Aortic smooth muscle cell (primary cell): ENCODE measurements around the gene C6orf52. TPM values are rescaled to one million over a fixed set of nuclear protein-coding genes. Genes with fewer than 3 reads are reported as not detected.

Experiments
- total RNA-seq: library from RNA; depleted of rRNA; stranded (reverse); fragments of >200 nt; gene quantifications from 2 replicates; pipeline ENCODE4 v1.2.3, GENCODE V29; 2014

The C6orf52 gene
- 0.31 and 0.66 TPM in 2 replicates for total RNA-seq

DNA sequence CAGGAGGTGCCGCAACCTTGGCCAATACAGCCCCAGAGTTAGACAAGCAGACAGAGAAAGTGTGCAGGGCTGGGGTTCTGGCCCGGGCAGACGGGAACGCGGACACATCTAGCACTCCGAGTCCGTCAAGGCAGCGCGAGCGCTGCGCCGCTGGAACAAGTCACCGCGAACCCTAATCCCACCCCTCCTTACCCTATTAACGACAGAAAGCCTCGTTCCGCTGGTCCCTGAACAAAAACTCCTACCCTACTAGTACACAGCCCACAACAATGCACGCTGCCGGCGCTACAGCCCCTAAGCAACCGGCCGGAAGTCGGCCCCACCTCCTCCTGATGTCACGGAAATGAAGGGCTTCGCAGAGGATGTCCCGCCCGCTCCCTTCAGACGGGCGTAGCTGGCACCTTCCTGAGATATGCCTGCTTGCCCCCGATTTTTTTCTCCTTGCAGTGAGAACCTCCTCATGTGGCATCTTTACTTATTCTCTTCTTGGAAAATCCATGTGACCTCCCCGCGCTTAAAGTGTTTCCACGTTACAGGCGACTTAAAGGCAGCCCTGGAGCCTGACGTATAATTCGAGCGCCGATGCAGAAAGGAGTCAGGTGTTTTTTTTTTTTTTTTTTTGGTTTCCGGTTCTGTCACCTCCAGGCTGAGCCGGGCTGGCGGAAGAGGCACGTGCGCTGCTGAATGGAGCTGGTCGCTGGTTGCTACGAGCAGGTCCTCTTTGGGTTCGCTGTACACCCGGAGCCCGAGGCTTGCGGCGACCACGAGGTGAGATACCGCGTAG lies at the start of gene C6orf52, which contains the start of gene PAK1IP1:
TSS of gene C6orf52 (minus strand) at position 315 of the 784 bp plus-strand sequence. CDS start 7,066 bp downstream, outside the sequence.
TSS of gene PAK1IP1 (plus strand) at position 671 of the 784 bp plus-strand sequence. CDS start at position 685, 14 bp downstream.

DNA sequence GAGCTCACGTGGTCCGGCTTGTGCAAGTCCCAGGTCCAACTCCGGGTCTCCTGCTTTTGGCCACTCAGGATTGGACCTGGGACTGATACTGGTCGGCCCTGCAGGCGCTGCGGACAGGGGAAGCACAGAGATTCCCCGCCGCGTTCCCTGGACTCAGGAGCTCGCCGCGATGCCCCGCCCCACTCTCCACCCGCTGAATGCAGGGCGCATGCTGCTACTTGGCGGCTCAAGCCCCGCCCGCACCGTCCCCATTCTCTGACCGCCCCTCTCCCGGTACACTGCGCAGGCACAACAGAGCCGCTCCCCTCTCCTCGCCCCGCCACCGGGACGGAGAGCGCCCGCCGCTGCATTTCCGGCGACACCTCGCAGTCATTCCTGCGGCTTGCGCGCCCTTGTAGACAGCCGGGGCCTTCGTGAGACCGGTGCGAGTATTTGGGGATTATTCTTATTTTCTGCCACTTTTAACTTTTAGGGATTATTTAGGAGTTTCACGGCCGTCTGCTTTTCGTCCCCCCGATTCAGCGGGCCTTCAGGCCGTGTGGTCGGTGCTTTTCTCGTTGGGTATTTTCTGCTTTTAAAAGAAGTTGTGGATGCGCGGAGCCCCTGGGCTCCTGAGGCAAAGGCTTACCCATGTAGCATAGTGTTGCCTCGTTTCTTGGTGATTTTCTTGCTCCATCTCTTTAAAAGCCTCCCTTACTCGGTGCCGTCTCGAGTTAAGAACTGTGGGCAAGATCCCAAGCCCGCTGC lies 28.6 kb upstream of the C6orf52 start, which contains the start of gene TMEM14C:
TSS of gene TMEM14C (plus strand) at position 251 of the 747 bp plus-strand sequence. CDS start 1,544 bp downstream, outside the sequence.

Other genes starting within 250 kb of the C6orf52 start
- 4.0 and 12.3 TPM in 2 replicates for gene GCNT2, start 173.3 kb downstream of the C6orf52 start, total RNA-seq
- gene PAK1IP1, start 356 bp upstream of the C6orf52 start, total RNA-seq = 17.0 and 18.6 TPM in 2 replicates
- 91.6 and 99.3 TPM in 2 replicates for gene TMEM14C, start 28.5 kb upstream of the C6orf52 start, total RNA-seq
- gene TMEM14B, start 53.2 kb upstream of the C6orf52 start, total RNA-seq = 75.6 and 77.7 TPM in 2 replicates
- under 0.01 TPM in 1 of 2 replicates, not detected in the other for gene MAK, start 143.9 kb upstream of the C6orf52 start, total RNA-seq
- not detected in 2 replicates for gene GCM2, start 187.4 kb upstream of the C6orf52 start, total RNA-seq
- gene SYCP2L, start 192.4 kb upstream of the C6orf52 start, total RNA-seq = not detected in 2 replicates